Cardiac muscle cell (in vitro differentiated cells and primary cell): Measurements from ENCODE around the gene FRAS1. TPM values are rescaled to one million over a fixed set of nuclear protein-coding genes. Genes with fewer than 3 reads are reported as not detected.

Experiments
- DNase-seq, 2 donors: peaks; one replicate each; pipeline versions ENCODE4 v3.0.0 to v3.0.0-alpha.2; 2010 to 2017; ENCODE audit warnings: low read depth in 1 of 2, low spot score in 1 of 2
- H3K27ac ChIP-seq: fragments of 200-600 bp; sonication (generic); 2 replicates; pipeline ENCODE4 v1.5.1; 2016
- H3K27me3 ChIP-seq: fragments of 200-600 bp; sonication (generic); 2 replicates; pipeline ENCODE4 v1.6.0; 2016; ENCODE audit warnings: control low read depth
- H3K36me3 ChIP-seq: fragments of 200-600 bp; sonication (generic); 2 replicates; pipeline ENCODE4 v1.5.1; 2016; ENCODE audit warnings: control low read depth
- H3K4me1 ChIP-seq: fragments of 200-600 bp; sonication (generic); 2 replicates; pipeline ENCODE4 v1.8.1; 2017; ENCODE audit warnings: low read depth, mild to moderate bottlenecking, mixed run types
- H3K4me3 ChIP-seq: fragments of 200-600 bp; sonication (generic); 2 replicates; pipeline ENCODE4 v1.5.1; 2016; ENCODE audit warnings: mild to moderate bottlenecking
- H3K9me3 ChIP-seq: fragments of 200-600 bp; sonication (generic); 2 replicates; pipeline ENCODE4 v1.5.1; 2017; ENCODE audit warnings: low read depth, mild to moderate bottlenecking, control low read depth
- CTCF ChIP-seq: IDR thresholded peaks from 2 replicates; pipeline ENCODE4 v1.5.1; 2012; ENCODE audit warnings: low read depth, mild to moderate bottlenecking, low read length
- polyA plus RNA-seq: library from polyadenylated mRNA; unstranded; fragments of >200 nt; fragmentation: Nextera tagmentation; extraction: Ambion mirVana; gene quantifications from 2 replicates; pipeline ENCODE4 v1.2.1, GENCODE V29; 2016
- total RNA-seq: library from RNA; depleted of rRNA; stranded (reverse); fragments of >200 nt; gene quantifications from 2 replicates; pipeline ENCODE4 v1.2.3, GENCODE V29; 2016

The FRAS1 gene
- total and polyA plus RNA-seq, 2 experiments from 2014 or later, result 4.4 to 20.4 TPM

- DNase-seq, result peak in 1 of 2 donors; percentile 76
- H3K9me3 ChIP-seq, result no peaks in the 10 kb centered on the region
- no peak overlapping the region for H3K27ac ChIP-seq
- H3K36me3 ChIP-seq, result no peaks in the 10 kb centered on the region
- H3K27me3 ChIP-seq, result no peaks in the 10 kb centered on the region
- peaks cover 6% of the 10 kb centered on the region for H3K4me1 ChIP-seq
- H3K4me3 ChIP-seq, result no peak overlapping the region
- TF ChIP-seq CTCF, result no peak
Measured at GRCh38 chr4:78565971-78566372, 508.8 kb downstream of the FRAS1 start.

GRCh38 chr4:78566834-78567499, 509.8 kb downstream of the FRAS1 start:
- H3K4me1 ChIP-seq, result peaks cover 6% of the 10 kb centered on the region
- no peak for TF ChIP-seq CTCF
- DNase-seq, result no peak
- H3K27ac ChIP-seq, result no peak overlapping the region
- no peaks in the 10 kb centered on the region for H3K27me3 ChIP-seq
- no peaks in the 10 kb centered on the region for H3K9me3 ChIP-seq
- H3K36me3 ChIP-seq, result no peaks in the 10 kb centered on the region
- no peak overlapping the region for H3K4me3 ChIP-seq

- no peak overlapping the region for H3K27ac ChIP-seq
- TF ChIP-seq CTCF, result no peak
- no peaks in the 10 kb centered on the region for H3K9me3 ChIP-seq
Measured at GRCh38 chr4:78567500-78568060, 510.5 kb downstream of the FRAS1 start.

GRCh38 chr4:78568640-78569305, 511.6 kb downstream of the FRAS1 start:
- no peak overlapping the region for H3K27ac ChIP-seq
- H3K27me3 ChIP-seq, result no peaks in the 10 kb centered on the region
- TF ChIP-seq CTCF, result no peak
- peak in 1 of 2 donors; percentile 46 for DNase-seq
- no peaks in the 10 kb centered on the region for H3K9me3 ChIP-seq
- H3K36me3 ChIP-seq, result no peaks in the 10 kb centered on the region
- H3K4me1 ChIP-seq, result peaks cover 6% of the 10 kb centered on the region
- no peak overlapping the region for H3K4me3 ChIP-seq

More at GRCh38 chr4:78567500-78568060, 510.5 kb downstream of the FRAS1 start:
- Histone ChIP-seq H3K27me3 (no peaks in the 10 kb centered on the region), H3K4me3 (no peak overlapping the region), H3K36me3 (no peaks in the 10 kb centered on the region), H3K4me1 (peaks cover 6% of the 10 kb centered on the region)
- no peak for DNase-seq

GRCh38 chr4:78569306-78569821, 512.2 kb downstream of the FRAS1 start:
- no peak for TF ChIP-seq CTCF
- no peak overlapping the region for H3K27ac ChIP-seq
- no peak overlapping the region for H3K4me3 ChIP-seq
- no peaks in the 10 kb centered on the region for H3K9me3 ChIP-seq
- peaks cover 6% of the 10 kb centered on the region for H3K4me1 ChIP-seq
- H3K36me3 ChIP-seq, result no peaks in the 10 kb centered on the region
- DNase-seq, result peak in 1 of 2 donors; percentile 86
- no peaks in the 10 kb centered on the region for H3K27me3 ChIP-seq
